GM19193 (cell line): ENCODE measurements around the gene HNRNPA3.

ENCODE experiments used
- POLR2A ChIP-seq: IDR thresholded peaks from 4 replicates; pipeline ENCODE4 v1.6.1; 2011; ENCODE audit not compliant: insufficient read depth, insufficient read length; ENCODE audit errors: extremely low read depth

Gene HNRNPA3

DNA sequence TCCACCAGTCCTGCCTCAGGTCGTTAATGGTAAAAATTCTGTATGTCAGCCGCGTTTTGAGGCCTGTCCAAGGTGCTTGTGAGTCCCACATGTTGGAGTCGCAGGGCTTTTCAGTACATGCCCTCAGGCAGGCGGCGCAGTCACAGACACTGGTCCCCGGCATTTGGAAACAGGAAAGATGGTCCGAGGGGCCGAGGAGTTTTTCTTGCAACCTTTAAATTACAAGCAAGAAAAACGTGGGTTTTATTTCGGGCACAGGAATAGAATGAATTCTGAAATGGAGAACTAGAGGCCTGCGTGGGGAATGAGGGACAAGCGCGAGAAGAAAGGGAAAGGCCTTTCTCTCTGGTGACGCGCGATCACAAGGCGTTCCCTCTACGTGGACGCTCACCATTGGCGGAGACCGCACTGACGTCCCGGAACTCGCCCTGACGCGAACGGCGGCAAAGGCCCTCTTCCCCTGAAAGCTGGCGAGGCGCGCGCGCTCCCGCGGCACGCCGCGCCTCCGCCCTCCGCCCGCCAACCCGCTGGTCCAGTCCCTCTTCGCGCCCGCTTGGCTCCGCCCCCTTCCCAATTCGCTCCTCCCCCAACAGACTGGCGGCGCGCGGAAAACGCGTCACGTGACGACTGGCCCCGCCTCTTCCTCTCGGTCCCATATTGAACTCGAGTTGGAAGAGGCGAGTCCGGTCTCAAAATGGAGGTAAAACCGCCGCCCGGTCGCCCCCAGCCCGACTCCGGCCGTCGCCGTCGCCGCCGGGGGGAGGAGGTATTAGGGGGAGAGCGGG, at the start of gene HNRNPA3:
Gene HNRNPA3, plus strand, starts transcription at position 689 of the 785 bp plus-strand sequence. Its CDS starts 6 bp downstream, at position 695.
- TF ChIP-seq POLR2A, result peak; percentile 84

DNA sequence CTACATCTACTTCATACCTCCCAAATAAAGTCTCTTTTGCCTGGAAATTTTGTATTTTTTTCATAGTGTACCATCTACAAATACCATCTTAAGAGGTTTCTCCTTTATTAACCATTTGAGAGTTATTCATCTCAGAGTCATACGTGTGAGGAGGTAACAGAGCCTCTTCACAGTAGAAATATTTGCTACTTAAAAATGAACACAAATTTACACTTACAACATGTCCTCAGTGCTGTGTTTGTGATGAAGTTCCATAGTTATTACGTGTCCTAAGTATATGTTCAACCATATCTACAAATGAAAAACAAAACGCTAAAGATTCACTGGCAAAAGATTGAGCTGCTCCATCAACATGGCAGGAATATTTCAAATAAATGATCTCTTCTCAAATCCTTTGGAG, 48.5 kb upstream of the HNRNPA3 start:
- TF ChIP-seq POLR2A, result no peak

DNA sequence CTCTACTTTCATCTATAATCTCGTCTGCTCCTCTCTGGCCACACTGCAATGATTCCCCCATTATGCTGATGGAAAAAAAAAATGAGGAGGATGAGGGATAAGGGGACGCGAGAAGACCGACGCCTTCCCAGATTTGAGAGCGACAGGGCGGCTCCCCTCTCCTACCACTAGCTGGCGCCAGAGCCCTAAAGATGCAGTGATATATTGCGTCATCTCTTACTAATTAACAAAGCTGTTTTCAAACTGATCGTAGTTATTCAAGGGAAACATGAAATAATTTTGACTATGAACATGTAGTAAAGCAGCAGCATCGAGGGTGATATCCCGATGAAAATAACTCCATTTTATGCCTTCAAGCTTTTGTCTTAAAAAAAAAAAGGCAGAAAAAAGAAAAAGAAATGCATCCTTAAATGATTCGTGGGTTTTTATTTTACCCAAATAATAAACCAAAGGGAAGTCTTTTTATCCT, 48.0 kb upstream of the HNRNPA3 start:
- TF ChIP-seq POLR2A, result no peak

DNA sequence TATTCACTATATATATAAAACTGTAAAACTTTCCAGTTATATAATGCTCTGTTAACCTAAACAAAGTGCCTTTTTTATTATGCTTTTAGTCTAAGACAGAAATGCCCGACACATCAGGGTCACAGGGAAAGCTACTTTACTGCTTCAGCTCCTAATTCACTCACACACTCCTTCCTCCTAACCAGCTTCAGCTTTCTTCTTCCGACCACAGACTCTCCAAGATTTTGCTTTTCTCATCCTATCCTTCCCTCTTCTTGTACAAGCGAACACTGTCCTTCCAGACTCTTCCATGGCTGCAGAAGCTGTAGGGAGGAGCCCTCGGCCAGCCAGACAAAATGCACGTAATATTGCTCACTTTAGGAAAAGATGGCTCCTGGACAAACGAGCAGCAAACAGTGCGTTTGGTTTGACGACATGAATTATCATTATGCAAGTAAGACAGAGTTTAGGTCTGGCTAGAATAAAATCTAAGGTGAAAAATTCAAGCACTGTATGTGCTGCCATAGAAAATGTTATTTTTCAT, 47.5 kb upstream of the HNRNPA3 start:
- TF ChIP-seq POLR2A, result no peak

GRCh38 chr2:177165721-177166711, 46.6 kb upstream of the HNRNPA3 start:
- TF ChIP-seq POLR2A, result peak; percentile 25

- TF ChIP-seq POLR2A, result no peak
Measured at GRCh38 chr2:177169810-177170514, 42.6 kb upstream of the HNRNPA3 start.

GRCh38 chr2:177171418-177171865, 41.2 kb upstream of the HNRNPA3 start:
- no peak for TF ChIP-seq POLR2A

- no peak for TF ChIP-seq POLR2A
Measured at GRCh38 chr2:177172034-177172880, 40.3 kb upstream of the HNRNPA3 start.

GRCh38 chr2:177174486-177174885, 38.1 kb upstream of the HNRNPA3 start:
- TF ChIP-seq POLR2A, result no peak

DNA sequence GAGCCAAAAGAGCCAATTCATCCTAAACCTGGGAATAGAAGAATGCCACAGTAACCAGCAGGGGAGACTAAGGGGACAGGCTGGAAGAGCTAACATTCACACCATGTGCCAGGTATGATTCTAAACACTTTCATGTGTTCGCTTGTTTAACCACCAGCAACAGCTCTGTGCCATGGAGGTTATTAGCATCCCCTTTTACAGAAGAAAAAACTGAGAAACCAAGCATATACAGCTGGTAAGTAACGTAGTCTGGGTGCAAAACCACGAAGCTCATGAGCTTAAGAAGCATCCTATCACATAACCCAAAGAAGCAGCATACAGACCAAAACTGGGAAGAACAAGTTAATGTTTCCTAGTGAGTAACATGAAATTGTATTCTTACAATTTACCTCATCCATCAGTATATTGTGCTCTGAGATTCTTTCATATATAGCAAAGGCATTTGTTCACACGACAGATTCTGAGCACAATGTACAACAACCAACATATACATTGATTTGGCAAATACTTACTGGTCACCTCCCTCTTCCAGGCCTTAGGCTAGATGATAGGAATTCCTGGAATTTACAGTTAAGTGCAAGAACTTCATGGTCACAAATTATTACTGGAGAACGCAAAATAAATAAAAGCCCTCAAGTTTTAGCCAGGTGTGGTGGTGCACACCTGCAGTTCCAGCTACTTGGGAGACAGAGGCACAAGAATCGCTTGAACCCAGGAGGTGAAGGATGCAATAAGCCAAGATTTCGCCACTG, 36.5 kb upstream of the HNRNPA3 start:
- no peak for TF ChIP-seq POLR2A

DNA sequence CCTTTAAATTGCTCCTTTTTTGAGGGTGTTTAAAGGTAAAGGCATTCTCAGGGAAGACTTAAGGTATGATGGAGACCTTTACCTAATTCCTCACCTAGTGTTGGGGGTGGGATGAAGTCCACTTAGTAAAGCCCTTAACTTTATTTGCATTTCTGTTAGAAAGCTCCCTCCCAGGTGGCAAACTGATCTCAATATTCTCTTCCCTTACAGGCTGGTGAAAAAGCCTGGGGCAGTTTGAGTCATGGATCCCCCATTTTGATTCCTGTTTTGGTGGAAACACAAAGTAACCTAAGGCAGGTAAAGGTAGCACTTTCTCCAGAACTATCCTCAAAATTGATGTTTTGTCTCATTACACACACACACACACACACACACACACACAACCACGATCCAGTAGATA, 33.8 kb upstream of the HNRNPA3 start:
- TF ChIP-seq POLR2A, result no peak

DNA sequence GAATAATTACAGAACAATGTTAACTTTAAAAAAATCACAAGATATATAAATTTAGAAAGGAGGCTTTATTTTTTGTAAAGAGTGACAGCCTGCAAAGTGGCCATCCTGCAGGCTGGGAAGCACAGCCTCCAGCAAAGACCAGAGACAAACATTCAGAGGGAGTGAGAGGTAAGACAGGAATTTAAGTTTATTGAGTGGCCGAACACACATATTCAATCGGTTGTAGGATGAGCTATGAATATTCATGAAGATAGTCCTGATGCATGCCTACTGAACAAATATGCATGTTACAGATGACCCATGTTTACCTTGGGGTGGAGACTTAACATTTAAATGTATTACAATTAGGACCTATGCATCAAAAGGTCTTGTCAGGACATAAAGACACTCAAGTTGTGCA, 33.4 kb upstream of the HNRNPA3 start:
- no peak for TF ChIP-seq POLR2A

GRCh38 chr2:177180269-177181000, 32.2 kb upstream of the HNRNPA3 start:
- TF ChIP-seq POLR2A, result no peak

GRCh38 chr2:177183860-177184259, 28.7 kb upstream of the HNRNPA3 start:
- no peak for TF ChIP-seq POLR2A
